HCT116 (cell line): ENCODE data around the gene HMGXB4. TPM values are rescaled to one million over a fixed set of nuclear protein-coding genes. Genes with fewer than 3 reads are reported as not detected.

ENCODE experiments used
- ATAC-seq: fragments of 200-7000 bp; cut with Tn5 transposase; 2 replicates; pipeline ENCODE4 v1.9.1; 2020; ENCODE audit warnings: mild to moderate bottlenecking, moderate library complexity
- BruUV-seq: library from RNA; stranded (reverse); fragments of 400-500 nt; replicated peaks from 2 replicates; lab custom pipeline; 2021; lab: Mats Ljungman, UMichigan
- CTCF ChIA-PET: fragments of 300-600 bp; sonication (Branson Sonifier 250); formaldehyde crosslinking; loops from one replicate; lab custom pipeline; 2021; ENCODE audit warnings: antibody characterized with exemption; lab: Charles Lee
- POLR2A ChIA-PET: fragments of 300-600, 350-600 bp; sonication (Branson Sonifier 250); formaldehyde crosslinking; loops from one replicate; lab custom pipeline; 2021; ENCODE audit warnings: antibody characterized with exemption; lab: Charles Lee
- RAD21 ChIA-PET, 2 experiments: fragments of 300-600 bp; sonication (Branson Sonifier 250); formaldehyde crosslinking; loops; one replicate each; lab custom pipeline; 2023; ENCODE audit warnings: low total read pairs in 2 of 2; ENCODE audit not compliant: uncharacterized antibody in 2 of 2, unreplicated experiment in 2 of 2, low non-redundant PET in 1 of 2; lab: Charles Lee
- DNase-seq: peaks from one replicate; pipeline ENCODE4 v3.0.0-alpha.2; 2010; ENCODE audit warnings: low read depth, low spot score
- H2AFZ ChIP-seq: fragments of 200-600 bp; shearing (Covaris generic), sonication (generic); 2 replicates; pipeline ENCODE4 v1.6.1; 2017; ENCODE audit warnings: low read depth, mixed run types, mixed read lengths, antibody characterized with exemption, low read length; ENCODE audit not compliant: poor library complexity, severe bottlenecking
- H3K27ac ChIP-seq: 2 replicates; pipeline ENCODE4 v1.5.1; 2012; ENCODE audit warnings: low read depth, low read length
- H3K27me3 ChIP-seq: fragments of 200-600 bp; sonication (generic); 2 replicates; pipeline ENCODE4 v1.6.1; 2016; ENCODE audit warnings: mixed run types, low read length, mixed read lengths; ENCODE audit not compliant: insufficient read depth
- H3K36me3 ChIP-seq, 2 experiments: fragments of 200-500 bp in 1 of 2; fragments of 200-600 bp in 1 of 2; sonication (Bioruptor generic) in 1 of 2; sonication (generic) in 1 of 2; 2 replicates each; pipeline versions ENCODE4 v1.5.1 to v1.6.1; 2014 to 2016; ENCODE audit warnings: low read length in 2 of 2, inconsistent platforms in 1 of 2, mixed read lengths in 1 of 2, mixed run types in 1 of 2; ENCODE audit not compliant: insufficient read depth in 2 of 2, control insufficient read depth in 1 of 2
- H3K4me1 ChIP-seq, 2 experiments: fragments of 200-600 bp in 1 of 2; sonication (generic) in 1 of 2; 2 replicates each; pipeline versions ENCODE4 v1.5.1 to v1.6.1; 2012 to 2017; ENCODE audit warnings: low read length in 2 of 2, inconsistent platforms in 1 of 2, mild to moderate bottlenecking in 1 of 2, mixed read lengths in 1 of 2, mixed run types in 1 of 2, moderate library complexity in 1 of 2; ENCODE audit not compliant: insufficient read depth in 2 of 2, control insufficient read depth in 1 of 2
- H3K4me2 ChIP-seq: fragments of 200-600 bp; sonication (generic); 2 replicates; pipeline ENCODE4 v1.6.1; 2017; ENCODE audit warnings: mixed run types, low read length, mixed read lengths
- H3K4me3 ChIP-seq, 2 experiments: fragments of 200-600 bp in 1 of 2; sonication (generic) in 1 of 2; replicated peaks in 1 of 2; 2 replicates each; pipeline ENCODE4 v1.5.1; 2011 to 2016; ENCODE audit warnings: low read length in 2 of 2, control low read depth in 1 of 2, low read depth in 1 of 2, mild to moderate bottlenecking in 1 of 2, mixed read lengths in 1 of 2, mixed run types in 1 of 2
- H3K79me2 ChIP-seq: fragments of 200-600 bp; sonication (generic); 2 replicates; pipeline ENCODE4 v1.6.1; 2017; ENCODE audit warnings: mild to moderate bottlenecking, mixed run types, low read length, moderate library complexity, mixed read lengths; ENCODE audit not compliant: insufficient read depth
- H3K9ac ChIP-seq: fragments of 200-600 bp; sonication (generic); 2 replicates; pipeline ENCODE4 v1.6.1; 2016; ENCODE audit warnings: low read length, mixed read lengths
- H3K9me2 ChIP-seq: fragments of 200-600 bp; sonication (generic), shearing (Covaris generic); 2 replicates; pipeline ENCODE4 v1.6.1; 2017; ENCODE audit warnings: mixed run types, mild to moderate bottlenecking, moderate library complexity; ENCODE audit not compliant: insufficient read depth
- H3K9me3 ChIP-seq, 2 experiments: fragments of 200-500 bp in 1 of 2; fragments of 200-600 bp in 1 of 2; sonication (Bioruptor generic) in 1 of 2; sonication (generic) in 1 of 2; 2 replicates each; pipeline ENCODE4 v1.6.1; 2014 to 2017; ENCODE audit warnings: low read length in 2 of 2, mixed read lengths in 2 of 2, inconsistent platforms in 1 of 2, low read depth in 1 of 2, mild to moderate bottlenecking in 1 of 2, mixed run types in 1 of 2, moderate library complexity in 1 of 2; ENCODE audit not compliant: control insufficient read depth in 1 of 2, insufficient read depth in 1 of 2
- H4K20me1 ChIP-seq: fragments of 200-600 bp; sonication (generic), shearing (Covaris generic); 2 replicates; pipeline ENCODE4 v1.6.1; 2017; ENCODE audit warnings: mixed run types, mild to moderate bottlenecking, moderate library complexity; ENCODE audit not compliant: insufficient read depth
- CBX3 ChIP-seq: IDR thresholded peaks from 2 replicates; pipeline ENCODE4 v1.6.1; 2012; ENCODE audit warnings: low read depth
- EGR1 ChIP-seq: IDR thresholded peaks from 2 replicates; pipeline ENCODE4 v1.6.1; 2012; ENCODE audit warnings: low read depth
- EZH2phosphoT487 ChIP-seq: fragments of 200-600 bp; IDR thresholded peaks from 2 replicates; pipeline ENCODE4 v1.6.1; 2018; ENCODE audit warnings: antibody characterized with exemption, borderline replicate concordance
- JUND ChIP-seq: IDR thresholded peaks from 2 replicates; pipeline ENCODE4 v1.6.1; 2012
- POLR2A ChIP-seq: IDR thresholded peaks from 2 replicates; pipeline ENCODE4 v1.7.0; 2011; ENCODE audit warnings: borderline replicate concordance; ENCODE audit not compliant: insufficient read depth, insufficient read length; ENCODE audit errors: extremely low read depth
- ZNF274 ChIP-seq: fragments of 200-500 bp; sonication (Bioruptor generic); IDR thresholded peaks from 2 replicates; pipeline ENCODE4 v1.6.1; 2014; ENCODE audit warnings: mild to moderate bottlenecking, low read depth, low read length, inconsistent platforms
- intact Hi-C: fragments of 100-400 bp; cut with micrococcal nuclease; formaldehyde crosslinking; loops from 2 replicates; pipeline ENCODE4 v1.10.0; 2022
- total RNA-seq: library from RNA; stranded (reverse); gene quantifications from one replicate; pipeline ENCODE4 v1.2.1, GENCODE V29; 2021; ENCODE audit not compliant: unreplicated experiment
- TF ChIP-seq, protein P1 (sequence below): IDR thresholded peaks from 2 replicates; pipeline ENCODE4 v1.6.1; 2011; ENCODE audit warnings: mild to moderate bottlenecking, low read length, moderate library complexity; ENCODE audit not compliant: insufficient replicate concordance; ENCODE audit errors: extremely low read depth
- TF ChIP-seq, protein P2 (sequence below), 3 experiments: fragments of 200-600 bp in 1 of 3; sonication (generic) in 1 of 3; IDR thresholded peaks in 2 of 3; conservative IDR thresholded peaks in 1 of 3; 2 replicates each; pipeline ENCODE4 v1.5.1; 2012 to 2017; ENCODE audit warnings: low read depth in 2 of 3, low read length in 2 of 3, antibody characterized with exemption in 1 of 3, borderline replicate concordance in 1 of 3, control low read depth in 1 of 3, mild to moderate bottlenecking in 1 of 3, mixed read lengths in 1 of 3, mixed run types in 1 of 3, moderate library complexity in 1 of 3; ENCODE audit not compliant: insufficient read depth in 1 of 3
- TF ChIP-seq, protein P3 (sequence below): IDR thresholded peaks from 2 replicates; pipeline ENCODE4 v1.6.1; 2012

The HMGXB4 gene
- total RNA-seq, 1 experiment from 2014 or later, result 36.7 TPM

DNA sequence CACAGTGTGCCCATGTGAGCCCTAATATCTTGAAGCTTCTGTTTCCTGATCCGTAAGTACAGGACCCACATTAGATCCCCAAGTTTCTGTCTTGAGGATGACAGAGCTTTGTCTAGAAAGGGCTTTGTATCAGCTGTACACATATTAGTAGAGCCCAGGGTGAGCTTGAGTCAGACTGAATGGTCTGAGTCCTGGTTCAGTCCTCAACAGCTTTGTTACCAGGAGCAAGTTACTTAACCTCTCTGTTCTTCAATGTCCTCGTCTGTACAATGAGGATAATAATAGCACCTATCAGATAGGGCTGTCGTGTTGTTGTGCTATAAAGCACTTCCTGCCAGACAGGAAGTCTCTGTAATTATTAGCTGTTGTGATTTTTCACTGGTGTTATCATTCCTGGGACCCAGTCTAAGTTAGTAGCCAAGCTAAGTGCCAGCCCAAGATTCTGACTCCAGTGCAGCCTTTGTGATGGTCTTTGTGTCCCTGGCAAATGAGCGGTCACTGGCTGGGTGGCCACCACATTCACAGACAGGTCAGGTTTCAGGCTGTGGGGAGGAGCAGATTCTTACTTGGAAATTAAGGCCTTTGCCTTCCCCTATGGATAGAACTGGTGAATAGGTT lies 49.2 kb downstream of the HMGXB4 start:
- no TSS peak for BruUV-seq
- no peak overlapping the region for H3K27ac ChIP-seq
- ChIA-PET RAD21 (no interaction called here), POLR2A (no interaction called here), CTCF (no interaction called here)
- H3K9me3 ChIP-seq, result no peaks in the 10 kb centered on the region
- ATAC-seq (no peak), DNase-seq (no peak)
- TF ChIP-seq ZNF274 (no peak), POLR2A (no peak), EZH2phosphoT487 (no peak)
- TF ChIP-seq, protein P1, sequence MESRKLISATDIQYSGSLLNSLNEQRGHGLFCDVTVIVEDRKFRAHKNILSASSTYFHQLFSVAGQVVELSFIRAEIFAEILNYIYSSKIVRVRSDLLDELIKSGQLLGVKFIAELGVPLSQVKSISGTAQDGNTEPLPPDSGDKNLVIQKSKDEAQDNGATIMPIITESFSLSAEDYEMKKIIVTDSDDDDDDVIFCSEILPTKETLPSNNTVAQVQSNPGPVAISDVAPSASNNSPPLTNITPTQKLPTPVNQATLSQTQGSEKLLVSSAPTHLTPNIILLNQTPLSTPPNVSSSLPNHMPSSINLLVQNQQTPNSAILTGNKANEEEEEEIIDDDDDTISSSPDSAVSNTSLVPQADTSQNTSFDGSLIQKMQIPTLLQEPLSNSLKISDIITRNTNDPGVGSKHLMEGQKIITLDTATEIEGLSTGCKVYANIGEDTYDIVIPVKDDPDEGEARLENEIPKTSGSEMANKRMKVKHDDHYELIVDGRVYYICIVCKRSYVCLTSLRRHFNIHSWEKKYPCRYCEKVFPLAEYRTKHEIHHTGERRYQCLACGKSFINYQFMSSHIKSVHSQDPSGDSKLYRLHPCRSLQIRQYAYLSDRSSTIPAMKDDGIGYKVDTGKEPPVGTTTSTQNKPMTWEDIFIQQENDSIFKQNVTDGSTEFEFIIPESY, result no peak
- H3K27me3 ChIP-seq, result no peaks in the 10 kb centered on the region
- H2AFZ ChIP-seq, result no peak overlapping the region
- no peaks in the 10 kb centered on the region for H4K20me1 ChIP-seq
- no peak overlapping the region for H3K9ac ChIP-seq
- H3K36me3 ChIP-seq, result no peaks in the 10 kb centered on the region
- no peak overlapping the region for H3K4me2 ChIP-seq
- H3K79me2 ChIP-seq, result no peaks in the 10 kb centered on the region
- no peaks in the 10 kb centered on the region for H3K9me2 ChIP-seq
- no peak overlapping the region for H3K4me3 ChIP-seq
- intact Hi-C loops, result no loop called here
- H3K4me1 ChIP-seq, result peaks cover 10 to 24% of the 10 kb centered on the region in 2 experiments

DNA sequence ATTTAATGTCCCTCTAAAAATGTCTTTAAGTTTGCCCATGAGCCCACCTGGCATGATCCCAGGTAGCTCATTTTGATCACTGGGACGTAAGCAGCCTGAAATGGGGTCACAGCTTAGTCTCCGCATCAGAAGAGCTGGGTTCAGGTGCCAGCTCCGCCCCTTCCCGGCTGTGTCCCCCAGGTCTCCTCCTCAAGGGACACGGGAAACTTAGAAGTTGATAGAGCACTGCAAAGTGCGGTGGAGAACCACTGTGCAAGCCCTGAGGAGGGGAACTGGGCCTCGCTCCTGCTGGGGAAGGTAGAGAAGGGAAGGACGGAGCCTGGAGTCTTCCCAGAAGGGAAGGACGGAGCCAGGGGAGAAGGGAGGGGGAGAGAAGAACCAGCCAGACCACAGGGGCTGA lies 50.1 kb downstream of the HMGXB4 start:
- ATAC-seq, result no peak
- Histone ChIP-seq H3K27ac (no peak overlapping the region), H3K4me3 (no peak overlapping the region), H3K27me3 (no peaks in the 10 kb centered on the region), H2AFZ (no peak overlapping the region), H3K4me2 (no peak overlapping the region), H3K9ac (no peak overlapping the region), H3K79me2 (no peaks in the 10 kb centered on the region), H3K9me3 (no peaks in the 10 kb centered on the region), H3K9me2 (no peaks in the 10 kb centered on the region)
- intact Hi-C loops, result no loop called here
- CTCF ChIA-PET, result no interaction called here
- BruUV-seq, result no TSS peak
- TF ChIP-seq JUND, result no peak
- TF ChIP-seq, protein P2, sequence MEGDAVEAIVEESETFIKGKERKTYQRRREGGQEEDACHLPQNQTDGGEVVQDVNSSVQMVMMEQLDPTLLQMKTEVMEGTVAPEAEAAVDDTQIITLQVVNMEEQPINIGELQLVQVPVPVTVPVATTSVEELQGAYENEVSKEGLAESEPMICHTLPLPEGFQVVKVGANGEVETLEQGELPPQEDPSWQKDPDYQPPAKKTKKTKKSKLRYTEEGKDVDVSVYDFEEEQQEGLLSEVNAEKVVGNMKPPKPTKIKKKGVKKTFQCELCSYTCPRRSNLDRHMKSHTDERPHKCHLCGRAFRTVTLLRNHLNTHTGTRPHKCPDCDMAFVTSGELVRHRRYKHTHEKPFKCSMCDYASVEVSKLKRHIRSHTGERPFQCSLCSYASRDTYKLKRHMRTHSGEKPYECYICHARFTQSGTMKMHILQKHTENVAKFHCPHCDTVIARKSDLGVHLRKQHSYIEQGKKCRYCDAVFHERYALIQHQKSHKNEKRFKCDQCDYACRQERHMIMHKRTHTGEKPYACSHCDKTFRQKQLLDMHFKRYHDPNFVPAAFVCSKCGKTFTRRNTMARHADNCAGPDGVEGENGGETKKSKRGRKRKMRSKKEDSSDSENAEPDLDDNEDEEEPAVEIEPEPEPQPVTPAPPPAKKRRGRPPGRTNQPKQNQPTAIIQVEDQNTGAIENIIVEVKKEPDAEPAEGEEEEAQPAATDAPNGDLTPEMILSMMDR (IDR thresholded peaks at IDR 0.05 in 2 of 3, conservative IDR thresholded peaks at IDR 0.05 in 1 of 3; ENCODE audit: borderline replicate concordance in 1 of 3, insufficient read depth in 1 of 3, low read depth in 2 of 3, low read length in 2 of 3), result no peak
- no peak for TF ChIP-seq EGR1
- TF ChIP-seq, protein P3, sequence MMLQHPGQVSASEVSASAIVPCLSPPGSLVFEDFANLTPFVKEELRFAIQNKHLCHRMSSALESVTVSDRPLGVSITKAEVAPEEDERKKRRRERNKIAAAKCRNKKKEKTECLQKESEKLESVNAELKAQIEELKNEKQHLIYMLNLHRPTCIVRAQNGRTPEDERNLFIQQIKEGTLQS, result no peak
- no peak for TF ChIP-seq CBX3
- TF ChIP-seq, all 23 proteins: peak for 0
- no peak for DNase-seq
- Histone ChIP-seq H3K4me1 (peaks cover 15 to 28% of the 10 kb centered on the region in 2 experiments), H4K20me1 (no peaks in the 10 kb centered on the region), H3K36me3 (no peaks in the 10 kb centered on the region)
- ChIA-PET POLR2A (no interaction called here), RAD21 (no interaction called here)
